Right renal cortex interstitium (tissue), 3 donors: Measurements from ENCODE around the gene RAB12. TPM values are rescaled to one million over a fixed set of nuclear protein-coding genes. Genes with fewer than 3 reads are reported as not detected.
A peak's percentile ranks its signal among the peaks of the same experiment; 100 is the strongest.
"Not testable (repeated sequence)": the region's sequence is repeated elsewhere in the genome, so short reads cannot be mapped to it uniquely, and the experiment has no call there.

ENCODE experiments used
- DNase-seq, 3 donors: peaks; one replicate each; pipeline ENCODE4 v3.0.0-alpha.2; 2013; ENCODE audit warnings: low read depth in 3 of 3, low spot score in 2 of 3
- polyA plus RNA-seq, 3 donors: library from polyadenylated mRNA; unstranded; fragments of 120-200 nt; gene quantifications; one replicate each; pipeline ENCODE4 v1.2.1, GENCODE V29; 2013; ENCODE audit not compliant: insufficient read length in 3 of 3

The RAB12 gene, protein sequence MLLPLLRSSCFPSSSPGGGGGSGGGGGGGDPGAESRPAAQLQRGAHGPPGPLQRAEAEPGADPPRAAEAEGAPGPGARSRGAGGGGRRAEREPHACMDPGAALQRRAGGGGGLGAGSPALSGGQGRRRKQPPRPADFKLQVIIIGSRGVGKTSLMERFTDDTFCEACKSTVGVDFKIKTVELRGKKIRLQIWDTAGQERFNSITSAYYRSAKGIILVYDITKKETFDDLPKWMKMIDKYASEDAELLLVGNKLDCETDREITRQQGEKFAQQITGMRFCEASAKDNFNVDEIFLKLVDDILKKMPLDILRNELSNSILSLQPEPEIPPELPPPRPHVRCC
- 10 to 100 TPM; 45.3 to 49.5 (median 47.3) TPM for polyA plus RNA-seq

DNA sequence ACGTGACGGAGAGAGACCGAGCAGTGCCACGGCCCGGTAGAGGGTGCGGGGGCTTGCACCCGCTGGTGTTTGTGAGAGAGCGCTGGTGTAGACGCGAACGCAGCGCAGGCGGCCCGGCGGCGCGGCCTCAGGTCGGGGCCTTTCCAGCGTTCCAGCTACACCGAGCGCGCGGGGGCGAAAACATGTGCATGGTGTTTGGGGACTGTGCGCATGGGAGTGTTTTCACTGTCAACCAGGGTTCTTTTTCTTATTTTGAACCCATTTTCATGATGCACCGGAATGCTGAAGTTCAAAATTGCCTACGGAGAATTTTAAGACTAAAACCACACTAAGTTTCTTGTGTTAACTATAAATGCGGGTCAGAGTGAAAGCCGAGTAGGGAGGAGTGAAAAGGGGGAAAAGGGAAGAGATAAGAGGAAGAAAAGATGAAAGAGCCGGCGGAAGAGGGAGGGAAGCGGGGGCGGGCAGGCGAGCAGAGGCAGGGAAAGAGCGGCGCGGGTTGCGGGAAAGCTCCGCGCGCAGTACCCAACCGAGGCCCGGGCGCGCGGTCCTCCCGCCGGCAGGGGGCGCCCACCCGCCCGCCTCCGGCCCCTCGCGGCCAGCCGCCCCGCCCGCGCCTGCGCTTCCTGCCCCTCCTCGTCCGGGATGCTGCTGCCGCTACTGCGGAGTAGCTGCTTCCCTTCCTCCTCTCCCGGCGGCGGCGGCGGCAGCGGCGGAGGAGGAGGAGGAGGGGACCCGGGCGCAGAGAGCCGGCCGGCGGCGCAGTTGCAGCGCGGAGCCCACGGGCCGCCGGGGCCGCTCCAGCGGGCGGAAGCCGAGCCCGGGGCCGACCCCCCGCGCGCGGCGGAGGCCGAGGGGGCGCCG is at the start of gene RAB12:
Gene RAB12 (plus strand): TSS at position 643 of the 864 bp plus-strand sequence. CDS start 3 bp downstream, at position 646.
- peak in 2 of 3 donors; percentile 61 to 73 for DNase-seq

DNA sequence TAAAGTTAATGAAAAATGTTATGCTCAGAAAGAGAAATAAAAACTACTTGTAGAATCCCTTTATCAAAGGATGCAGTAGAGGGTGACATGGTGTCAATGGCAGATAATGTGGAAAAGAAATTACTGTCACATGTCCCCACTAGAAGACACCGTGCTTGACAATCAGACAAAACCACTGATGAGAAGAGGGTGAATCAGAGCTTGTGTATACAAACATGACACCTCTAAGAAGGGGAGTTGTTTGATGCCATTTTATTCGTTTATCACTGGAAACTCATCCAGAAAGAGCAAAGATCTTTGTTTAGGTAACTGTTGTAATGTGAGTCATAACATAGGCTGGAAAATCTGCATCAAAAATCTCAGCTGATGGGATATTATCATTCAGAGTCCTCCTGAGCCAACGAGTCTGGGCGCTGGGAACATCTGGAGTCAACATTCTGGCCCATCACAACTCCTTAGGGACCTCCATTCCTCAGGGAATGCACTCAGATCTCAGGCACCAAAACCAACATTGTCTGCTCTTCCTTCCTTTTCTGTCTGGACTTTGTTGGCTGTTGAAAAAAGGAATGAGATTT is 49.5 kb upstream of the RAB12 start:
- DNase-seq: no peak

DNA sequence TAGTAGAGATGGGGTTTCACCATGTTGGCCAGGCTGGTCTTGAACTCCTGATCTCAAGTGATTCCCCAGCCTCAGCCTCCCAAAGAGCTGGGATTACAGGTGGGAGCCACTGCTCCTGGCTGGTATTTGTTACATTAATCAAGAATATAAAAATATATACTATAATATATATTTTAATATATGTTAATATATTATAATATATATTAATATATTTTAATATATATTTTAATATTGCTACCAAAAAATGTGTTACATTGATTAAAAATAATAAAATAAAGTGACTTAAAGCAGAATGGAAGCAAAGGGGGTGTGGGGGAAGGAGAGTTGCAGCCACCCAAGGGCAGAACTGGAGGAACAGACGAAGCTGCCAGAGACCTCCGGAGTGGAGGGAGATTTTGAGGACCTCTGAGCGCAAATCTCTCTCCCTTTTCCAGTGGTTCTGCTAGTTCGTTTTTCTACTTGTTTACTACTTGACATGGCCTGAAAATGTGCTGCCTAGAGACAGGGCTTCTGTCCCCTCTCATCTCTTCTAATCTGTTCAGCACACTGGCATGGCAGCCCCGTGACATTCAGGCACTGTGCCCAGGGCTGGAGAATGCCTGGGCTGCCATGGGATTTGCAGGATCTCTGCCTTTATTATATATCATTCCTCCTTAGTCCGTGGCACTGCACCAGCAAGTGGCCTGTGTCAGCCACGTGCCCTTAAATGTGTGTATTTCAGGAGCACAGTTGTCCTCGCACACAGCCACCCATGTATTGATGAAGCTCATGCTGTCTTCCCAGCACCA is 47.9 kb upstream of the RAB12 start:
- DNase-seq: no peak

DNA sequence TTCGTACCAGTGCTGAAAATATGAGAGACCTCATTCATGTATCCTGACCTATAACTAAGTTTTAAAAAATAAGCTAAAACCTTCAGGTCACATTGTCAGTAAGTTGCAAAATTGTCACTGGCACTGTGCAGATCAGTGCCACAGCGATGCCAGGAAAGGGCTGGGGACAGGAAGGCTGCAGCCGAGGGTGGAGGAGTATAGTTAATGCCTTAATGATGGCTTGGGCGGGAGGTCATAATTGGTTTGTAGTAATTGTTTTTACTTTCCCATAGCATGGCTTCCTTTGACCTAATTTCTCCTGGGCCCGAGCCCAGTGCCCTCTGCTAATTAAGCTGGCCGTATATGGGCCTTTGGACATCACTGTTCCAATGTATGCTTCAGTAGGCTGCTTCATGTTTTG is 47.2 kb upstream of the RAB12 start:
- DNase-seq: no peak

DNA sequence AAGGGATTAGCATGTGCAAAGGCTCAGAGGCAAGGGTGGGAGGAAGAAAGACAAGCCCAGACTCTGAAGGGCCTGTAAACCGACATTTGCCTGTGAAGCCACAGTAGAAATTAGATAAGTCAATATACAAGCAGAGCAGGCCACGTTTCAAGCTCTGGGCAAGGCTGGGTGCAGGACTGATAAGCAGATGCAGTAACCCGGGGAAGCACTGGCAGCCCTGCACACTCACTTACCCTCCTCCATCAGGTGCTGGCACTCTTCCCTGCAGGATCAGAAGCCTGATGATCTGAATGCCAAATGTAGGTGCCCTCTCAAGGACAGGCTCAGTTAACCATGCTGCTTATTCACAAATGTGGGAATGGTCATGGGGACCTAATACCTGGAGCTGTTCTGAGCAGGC is 46.3 kb upstream of the RAB12 start:
- no peak for DNase-seq

DNA sequence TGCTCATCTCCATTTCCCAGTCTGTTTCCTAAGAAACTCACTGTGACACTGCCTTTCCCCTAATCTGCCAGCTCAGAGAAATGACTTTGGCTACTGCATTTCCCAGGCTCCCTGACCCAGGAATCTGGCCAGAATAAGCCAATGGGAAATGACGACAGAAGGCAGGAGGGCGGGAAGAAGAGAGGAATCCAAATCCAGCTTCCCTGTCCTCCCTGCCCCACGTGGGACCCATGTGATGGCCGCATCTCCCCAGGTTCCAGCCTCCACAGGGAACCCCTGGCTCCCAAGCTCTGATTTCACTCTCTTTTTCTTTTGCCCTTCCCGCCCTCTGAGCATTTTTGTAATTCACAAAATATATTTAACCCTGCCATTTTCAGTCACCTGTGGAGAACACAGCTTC is 37.8 kb upstream of the RAB12 start:
- no peak for DNase-seq

DNA sequence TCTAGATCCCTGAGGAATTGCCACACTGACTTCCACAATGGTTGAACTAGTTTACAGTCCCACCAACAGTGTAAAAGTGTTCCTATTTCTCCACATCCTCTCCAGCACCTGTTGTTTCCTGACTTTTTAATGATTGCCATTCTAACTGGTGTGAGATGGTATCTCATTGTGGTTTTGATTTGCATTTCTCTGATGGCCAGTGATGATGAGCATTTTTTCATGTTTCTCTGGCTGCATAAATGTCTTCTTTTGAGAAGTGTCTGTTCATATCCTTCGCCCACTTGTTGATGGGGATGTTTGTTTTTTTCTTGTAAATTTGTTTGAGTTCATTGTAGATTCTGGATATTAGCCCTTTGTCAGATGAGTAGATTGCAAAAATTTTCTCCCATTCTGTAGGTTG is 35.5 kb upstream of the RAB12 start:
- not testable (repeated sequence) for DNase-seq

DNA sequence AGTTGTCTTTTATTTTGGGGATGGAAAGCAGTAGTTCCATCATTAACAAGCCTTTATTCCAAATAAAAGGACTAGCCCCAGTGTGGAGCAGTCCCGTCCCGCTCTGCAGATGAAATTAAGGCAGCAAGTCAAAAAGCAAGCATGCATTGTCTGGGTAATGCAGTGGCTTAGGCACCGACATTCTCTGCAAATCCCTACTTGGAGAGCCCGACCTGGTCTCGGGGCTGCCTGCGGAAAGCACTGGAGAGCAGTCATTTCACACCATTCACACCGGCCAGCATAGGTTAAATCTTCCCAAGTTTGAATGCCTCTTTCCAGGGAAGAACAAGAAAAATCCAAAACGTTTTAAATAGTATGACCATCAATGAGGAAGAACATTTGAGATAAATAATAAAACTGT is 24.4 kb upstream of the RAB12 start:
- no peak for DNase-seq

DNA sequence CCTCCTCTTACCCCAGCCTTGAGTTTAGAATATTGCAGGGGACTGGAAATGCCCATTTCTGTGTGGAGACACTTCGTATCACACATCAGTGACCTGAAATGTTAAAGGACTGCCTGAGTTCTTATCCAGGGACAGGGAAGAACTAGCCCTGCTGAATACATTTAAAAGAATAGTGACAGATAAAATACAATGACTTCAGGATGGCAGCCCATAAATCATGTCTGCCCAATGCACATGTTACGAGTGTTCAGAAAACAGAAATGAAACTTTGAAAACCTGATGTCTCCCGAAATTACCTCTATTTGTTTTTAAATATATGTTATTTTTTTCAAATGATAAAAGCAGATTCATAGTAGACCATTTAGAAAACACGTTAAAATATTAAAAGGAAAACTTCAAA is 22.3 kb upstream of the RAB12 start:
- DNase-seq: no peak

DNA sequence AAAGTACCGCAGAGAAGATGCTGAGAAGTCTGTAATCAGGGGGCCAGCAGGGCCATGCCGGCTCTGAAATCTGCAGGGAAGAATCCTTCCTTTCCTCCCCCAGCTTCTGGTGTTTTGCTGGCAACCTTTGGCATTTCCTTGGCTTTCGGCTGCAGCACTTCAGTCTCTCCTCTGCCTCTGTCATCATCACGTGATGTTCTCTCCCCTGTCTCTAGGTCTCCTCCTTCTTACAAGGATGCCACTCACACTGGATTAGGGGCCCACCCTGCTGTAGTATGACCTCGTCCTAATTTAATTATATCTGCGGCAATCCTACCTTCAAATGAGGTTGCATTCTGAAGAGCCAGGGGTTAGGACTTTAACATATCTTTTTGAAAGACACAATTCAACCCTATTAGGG is 13.8 kb upstream of the RAB12 start:
- no peak for DNase-seq

DNA sequence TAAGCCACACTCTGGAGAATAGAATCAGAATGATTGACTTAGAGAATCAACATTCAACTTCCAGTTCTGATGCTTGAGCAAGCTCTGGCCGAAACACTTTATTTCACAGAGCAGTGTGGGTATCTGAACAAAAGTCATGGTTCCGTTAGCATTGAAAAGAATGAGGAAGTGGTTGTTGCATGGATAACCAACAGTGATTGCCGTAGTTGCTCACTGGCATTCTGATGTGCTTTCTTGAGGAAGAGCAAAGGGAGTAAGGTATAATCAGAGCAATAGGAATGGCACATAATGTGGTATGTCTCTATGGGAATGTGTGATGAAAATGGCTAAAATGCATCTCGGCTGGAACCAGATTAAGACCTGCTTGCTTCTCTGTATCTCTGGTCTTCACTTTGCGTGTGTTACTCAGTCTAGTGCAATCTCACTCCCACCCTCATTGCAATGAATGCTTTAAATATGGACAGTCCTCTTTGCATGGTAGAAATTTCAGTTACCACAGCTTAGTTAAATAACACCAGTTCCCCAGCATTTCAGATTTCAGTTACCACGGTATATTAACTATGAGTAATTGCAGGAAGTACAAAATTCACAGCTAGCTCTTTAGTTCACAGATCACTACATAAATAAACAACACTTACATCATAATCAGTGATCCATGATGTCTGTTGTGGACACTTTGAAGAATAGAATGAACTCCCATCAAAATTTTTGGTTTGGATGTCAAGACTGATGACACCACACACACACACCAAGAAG is 7.8 kb upstream of the RAB12 start:
- no peak for DNase-seq

DNA sequence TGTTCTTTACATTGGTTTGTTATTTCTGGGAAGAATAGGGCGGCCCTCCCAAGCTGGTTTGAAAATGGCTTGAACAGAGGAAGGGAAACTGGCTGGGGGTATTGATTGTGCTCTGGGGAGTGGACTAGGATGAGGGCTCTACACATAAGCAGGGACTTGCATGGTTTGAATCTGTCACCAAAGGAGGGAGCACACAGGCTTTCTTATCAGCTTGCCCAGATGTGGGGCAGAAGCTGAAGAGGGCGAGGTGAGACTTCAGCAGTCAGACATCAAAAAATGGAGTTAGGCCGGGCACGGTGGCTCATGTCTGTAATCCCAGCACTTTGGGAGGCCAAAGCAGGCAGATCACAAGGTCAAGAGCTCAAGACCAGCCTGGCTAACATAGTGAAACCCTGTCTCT is 7.2 kb upstream of the RAB12 start:
- DNase-seq: no peak

DNA sequence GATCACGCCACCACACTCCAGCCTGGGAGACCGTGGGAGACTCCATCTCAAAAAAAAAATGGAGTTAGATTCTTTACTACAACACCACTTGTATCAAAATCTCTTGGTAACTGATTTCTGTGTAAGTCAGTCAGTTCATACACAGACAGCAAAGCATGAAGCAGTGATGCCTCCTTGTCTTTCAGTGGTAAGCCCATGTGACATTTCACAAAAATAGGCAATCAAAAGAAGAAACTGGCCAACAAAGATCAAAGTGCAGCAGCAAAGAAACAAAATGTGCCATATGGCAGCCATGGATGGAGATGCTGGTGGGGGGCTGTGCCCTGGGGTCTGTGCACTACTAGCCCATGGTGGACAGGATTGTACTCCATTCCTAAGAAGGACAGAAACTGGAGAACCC is 6.7 kb upstream of the RAB12 start:
- DNase-seq: no peak

DNA sequence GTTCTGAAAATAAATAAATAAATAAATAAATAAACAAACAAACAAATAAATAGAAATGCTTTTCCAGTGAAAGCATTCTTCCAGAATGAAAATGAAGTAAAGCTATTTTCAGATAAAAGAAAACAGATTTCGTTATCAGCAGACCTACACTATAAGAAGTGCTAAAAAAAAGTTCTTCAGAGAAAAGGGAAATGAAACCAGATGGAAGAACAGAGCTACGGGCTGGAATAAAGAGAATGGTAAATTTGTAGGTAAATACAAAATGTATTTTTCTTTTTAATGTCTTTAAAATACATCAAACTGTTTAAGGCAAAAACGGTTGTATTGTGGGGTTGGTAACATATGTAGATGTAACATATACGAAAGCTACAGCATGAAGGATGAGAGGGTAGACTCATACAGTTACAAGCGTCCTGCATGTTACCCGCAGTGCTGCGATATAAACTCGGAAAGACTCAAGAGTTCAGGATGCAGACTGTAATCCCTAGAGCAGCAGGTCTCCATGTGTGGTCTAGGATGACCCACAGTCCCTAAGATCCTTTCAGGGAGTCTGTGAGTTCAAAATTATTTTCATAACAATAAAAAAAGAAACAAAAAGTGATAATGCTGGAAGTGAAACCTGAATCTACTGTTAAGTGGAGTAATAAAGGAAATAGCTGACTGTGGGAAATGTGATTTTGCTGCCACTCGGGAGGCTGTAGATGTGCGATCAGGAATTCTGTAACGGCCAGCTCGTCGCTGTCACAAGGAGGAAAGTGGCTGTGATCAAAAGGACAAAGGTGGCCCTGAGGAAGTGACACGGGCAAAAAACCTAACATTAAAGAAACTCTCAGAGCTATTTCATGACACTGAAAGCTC is 5.3 kb upstream of the RAB12 start:
- DNase-seq: no peak

DNA sequence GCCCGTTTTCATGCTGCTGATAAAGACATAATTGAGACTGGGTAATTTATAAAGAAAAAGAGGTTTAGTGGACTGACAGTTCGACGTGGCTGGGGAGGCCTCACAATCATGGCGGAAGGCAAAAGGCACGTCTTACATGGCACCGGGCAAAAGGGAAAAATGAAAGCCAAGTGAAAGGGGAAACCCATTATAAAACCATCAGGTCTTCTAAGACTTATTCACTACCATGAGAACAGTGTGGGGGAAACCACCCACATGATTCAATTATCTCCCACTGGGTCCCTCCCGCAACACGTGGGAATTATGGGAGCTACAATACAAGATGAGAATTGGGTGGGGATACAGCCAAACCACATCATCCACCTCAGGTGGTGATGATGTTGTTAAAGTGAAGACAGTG is 3.3 kb upstream of the RAB12 start:
- DNase-seq: no peak

DNA sequence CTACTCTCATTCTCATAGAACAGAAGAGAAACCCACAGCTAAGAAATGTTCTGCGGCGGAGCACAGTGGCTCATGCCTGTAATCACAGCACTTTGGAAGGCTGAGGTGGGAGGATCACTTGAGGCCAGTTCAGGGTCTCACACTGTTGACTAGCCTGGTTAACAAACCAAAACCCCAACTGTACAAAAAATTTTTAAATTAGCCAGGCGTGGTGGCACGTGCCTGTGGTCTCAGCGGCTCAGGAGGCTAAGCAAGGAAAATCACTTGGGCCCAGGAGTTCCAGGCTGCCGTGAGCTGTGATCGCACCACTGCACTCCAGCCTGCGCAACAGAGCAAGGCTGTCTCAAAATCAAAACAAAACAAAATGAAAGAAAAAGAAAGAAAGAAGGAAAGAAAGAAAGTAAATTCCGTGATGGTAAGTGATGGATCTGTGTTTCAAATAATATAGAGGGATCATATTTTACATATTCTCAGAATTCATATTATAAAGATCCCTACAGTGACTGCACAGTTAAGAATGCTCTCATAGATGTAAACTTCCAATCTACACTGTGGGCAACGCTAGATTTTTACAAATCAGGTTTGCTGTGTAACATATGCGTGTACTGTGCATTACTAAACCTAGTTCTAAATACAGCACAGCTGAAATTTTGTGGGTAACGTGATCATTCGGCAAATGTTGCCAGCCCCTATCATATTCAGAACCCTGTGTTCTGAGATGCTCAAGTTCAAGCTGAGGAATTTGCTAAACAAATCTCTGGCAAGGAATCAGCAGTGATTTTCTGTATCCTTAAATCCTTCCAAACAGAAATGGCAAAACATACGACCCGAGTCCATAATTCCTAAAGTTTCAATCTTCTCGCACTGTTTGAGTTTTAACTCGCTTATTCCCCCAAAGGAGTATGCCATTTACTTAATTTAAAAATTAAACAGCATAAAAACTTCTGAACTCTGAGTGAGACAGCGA is 1.2 kb upstream of the RAB12 start:
- no peak for DNase-seq

DNA sequence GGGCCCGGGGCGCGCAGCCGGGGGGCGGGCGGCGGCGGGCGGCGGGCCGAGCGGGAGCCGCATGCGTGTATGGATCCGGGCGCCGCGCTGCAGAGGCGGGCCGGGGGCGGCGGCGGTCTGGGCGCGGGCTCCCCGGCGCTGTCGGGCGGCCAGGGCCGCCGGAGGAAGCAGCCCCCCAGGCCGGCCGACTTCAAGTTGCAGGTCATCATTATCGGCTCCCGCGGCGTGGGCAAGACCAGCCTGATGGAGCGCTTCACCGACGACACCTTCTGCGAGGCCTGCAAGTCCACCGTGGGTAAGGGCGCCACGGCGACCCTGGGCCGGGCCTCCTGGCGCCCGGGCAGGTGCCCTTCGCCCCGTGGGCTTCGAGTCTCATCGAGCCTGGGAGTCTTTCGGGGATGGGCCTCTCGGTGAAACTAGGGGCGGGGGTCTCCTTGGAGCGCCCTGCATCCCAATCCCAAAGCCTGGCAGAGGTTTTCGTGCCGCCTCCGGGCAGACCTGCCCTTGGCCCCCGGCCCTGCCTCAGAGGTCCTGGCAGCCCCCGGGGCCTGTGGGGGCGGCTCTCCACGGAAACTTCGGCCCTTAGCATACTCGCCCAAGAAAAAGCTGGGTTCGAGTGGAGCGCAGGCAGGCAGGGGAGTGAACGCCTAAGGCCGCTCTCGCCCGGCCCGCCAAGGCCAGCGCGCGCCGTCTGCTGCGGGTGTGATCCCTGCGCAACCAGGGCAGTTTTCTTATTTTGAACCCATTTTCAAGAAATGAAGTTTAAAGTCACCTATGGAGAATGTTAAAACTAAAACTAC is 622 bp downstream of the RAB12 start:
- DNase-seq: no peak
